ENCODE data around the gene MTIF3. TPM values are rescaled to one million over a fixed set of nuclear protein-coding genes. Genes with fewer than 3 reads are reported as not detected.

MTIF3 gene
- total RNA-seq, 1 experiment from 2014 or later = 31.6 TPM

GRCh38 chr13:27448308-27448707, 2.1 kb downstream of the MTIF3 start:
- H3K36me3 Mint-ChIP-seq (ENCODE audit: insufficient read depth in 1 of 3, low read depth in 3 of 3) = no peaks in the 10 kb centered on the region
- Histone ChIP-seq H4K91ac (ENCODE audit: insufficient read length, low read depth, low read length) (no peak overlapping the region), H3K23ac (ENCODE audit: insufficient read length, low read depth, low read length) (no peak overlapping the region), H3K14ac (ENCODE audit: insufficient read depth, low read length) (no peak overlapping the region), H4K20me1 (ENCODE audit: control insufficient read depth, insufficient read depth, insufficient read length) (no peaks in the 10 kb centered on the region), H3K27me3 (ENCODE audit: insufficient read depth, low read length) (no peaks in the 10 kb centered on the region), H3K4me2 (ENCODE audit: insufficient read depth, insufficient read length, low read length) (no peak overlapping the region), H2BK120ac (ENCODE audit: low read depth, low read length, poor library complexity, severe bottlenecking) (no peak overlapping the region), H2BK20ac (ENCODE audit: low read depth, low read length, poor library complexity, severe bottlenecking) (no peak overlapping the region), H4K8ac (replicated peaks; ENCODE audit: insufficient read length, low read depth, low read length) (no peak overlapping the region), H2AFZ (ENCODE audit: low read length) (no peak overlapping the region), H3K27ac (ENCODE audit: insufficient read length, low read depth, low read length) (no peak overlapping the region), H2AK5ac (ENCODE audit: insufficient read length, low read length) (no peak overlapping the region), H3T11ph (ENCODE audit: low read length) (no peak overlapping the region), H3K56ac (ENCODE audit: insufficient read length, low read depth, low read length) (no peak overlapping the region), H4K5ac (ENCODE audit: insufficient read length, low read depth, low read length) (no peak overlapping the region), H3K79me1 (ENCODE audit: insufficient read depth, low read depth, low read length, poor library complexity, severe bottlenecking) (peaks cover 3% of the 10 kb centered on the region), H3K18ac (ENCODE audit: insufficient read length, low read depth, low read length) (no peak overlapping the region), H3K4me1 (ENCODE audit: insufficient read depth, low read length) (no peaks in the 10 kb centered on the region; the same call in 1 of the 2 replicates), H3K79me2 (ENCODE audit: insufficient read depth, low read length) (peaks cover 3% of the 10 kb centered on the region; the same call in 1 of the 2 replicates), H3K4ac (ENCODE audit: low read depth, low read length) (no peak overlapping the region), H2BK12ac (ENCODE audit: insufficient read length, low read depth, low read length) (no peak overlapping the region), H2BK5ac (ENCODE audit: insufficient read length, low read length) (no peak overlapping the region), H2BK15ac (ENCODE audit: low read depth, low read length) (no peak overlapping the region), H3K9me3 (ENCODE audit: control insufficient read depth, low read depth, low read length) (no peaks in the 10 kb centered on the region), H3K23me2 (ENCODE audit: insufficient read length, low read depth, low read length, poor library complexity, severe bottlenecking) (peaks cover 11% of the 10 kb centered on the region), H3K9ac (ENCODE audit: extremely low read depth, insufficient read length, low read length) (no peak overlapping the region)
- H3K27ac Mint-ChIP-seq = no peak overlapping the region; a peak in 1 of 7 replicates
- DNase-seq = no peak
- no peaks in the 10 kb centered on the region for H3K9me3 Mint-ChIP-seq
- TF ChIP-seq CTCF (conservative IDR thresholded peaks at IDR 0.05) = no peak
- H3K4me1 Mint-ChIP-seq = peaks cover 16 to 23% of the 10 kb centered on the region in 2 experiments
- WGBS (ENCODE audit: extremely low coverage, insufficient read length, low lambda C conversion rate) = no CpG with 5 or more reads among the region's 4 CpGs
- no peak overlapping the region for H3K4me3 Mint-ChIP-seq
- peaks cover 4% of the 10 kb centered on the region for H3K27me3 Mint-ChIP-seq (ENCODE audit: low read depth)

Data from H9 (cell line).